ENCODE results near the gene TIMM10B. TPM values are rescaled to one million over a fixed set of nuclear protein-coding genes. Genes with fewer than 3 reads are reported as not detected.

Gene TIMM10B
- total RNA-seq, 1 donor from 2014 or later = 31.2 TPM

DNA sequence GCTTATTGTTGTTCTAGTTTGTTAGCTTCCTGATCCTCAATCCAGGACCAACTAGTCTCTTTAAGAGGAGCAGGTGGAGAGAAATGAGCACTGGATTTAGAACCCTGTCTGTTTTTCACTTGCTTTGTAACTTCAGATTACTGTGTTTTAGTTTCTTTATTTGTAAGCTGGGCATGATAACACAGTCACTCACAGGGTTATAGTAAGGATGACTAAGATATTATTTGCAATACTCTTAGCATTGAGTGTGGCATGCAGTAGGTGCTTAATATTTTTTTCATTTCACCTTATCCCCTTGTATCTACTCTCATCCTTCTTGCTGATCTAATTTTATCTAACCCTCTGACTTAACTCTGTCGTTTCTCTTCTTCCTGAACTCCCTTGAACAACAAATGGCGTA, 49.5 kb downstream of the TIMM10B start:
- DNase-seq (ENCODE audit: extremely low spot score, unreplicated experiment) = no peak
- Mint-ChIP-seq H3K4me3 (no peak overlapping the region), H3K27me3 (no peaks in the 10 kb centered on the region), H3K36me3 (peaks cover 4% of the 10 kb centered on the region), H3K9me3 (no peaks in the 10 kb centered on the region), H3K27ac (no peak overlapping the region), H3K4me1 (ENCODE audit: unreplicated experiment) (no peaks in the 10 kb centered on the region)
- TF ChIP-seq CTCF (conservative IDR thresholded peaks at IDR 0.05) = no peak

- no peak overlapping the region for H3K27ac Mint-ChIP-seq
These were observed 50.0 kb downstream of the TIMM10B start for GRCh38 chr11:6531267-6531752.

More at GRCh38 chr11:6531267-6531752, 50.0 kb downstream of the TIMM10B start:
- H3K27me3 Mint-ChIP-seq = no peaks in the 10 kb centered on the region
- H3K4me3 Mint-ChIP-seq = no peak overlapping the region
- no peaks in the 10 kb centered on the region for H3K9me3 Mint-ChIP-seq
- DNase-seq (ENCODE audit: extremely low spot score, unreplicated experiment) = no peak
- peak; percentile 85 for TF ChIP-seq CTCF (conservative IDR thresholded peaks at IDR 0.05)
- no peaks in the 10 kb centered on the region for H3K4me1 Mint-ChIP-seq (ENCODE audit: unreplicated experiment)
- H3K36me3 Mint-ChIP-seq = peaks cover 4% of the 10 kb centered on the region

Other genes starting within 250 kb of the TIMM10B start
- gene FHIP1B, start 246.9 kb upstream of the TIMM10B start, total RNA-seq (ENCODE audit: low replicate concordance) = 50.7 and 52.5 TPM in 2 replicates
- 0.62 and 0.68 TPM in 2 replicates for gene CNGA4, start 242.4 kb upstream of the TIMM10B start, total RNA-seq (ENCODE audit: low replicate concordance)
- 0.90 and 1.1 TPM in 2 replicates for gene CCKBR, start 221.7 kb upstream of the TIMM10B start, total RNA-seq (ENCODE audit: low replicate concordance)
- 4.2 and 7.9 TPM in 2 replicates for gene CAVIN3, start 161.0 kb upstream of the TIMM10B start, total RNA-seq (ENCODE audit: low replicate concordance)
- 31.6 and 50.0 TPM in 2 replicates for gene SMPD1, start 91.0 kb upstream of the TIMM10B start, total RNA-seq (ENCODE audit: low replicate concordance)
- gene APBB1, start 62.4 kb upstream of the TIMM10B start, total RNA-seq (ENCODE audit: low replicate concordance) = 38.4 and 61.6 TPM in 2 replicates
- 1.5 and 1.9 TPM in 2 replicates for gene HPX, start 40.5 kb upstream of the TIMM10B start, total RNA-seq (ENCODE audit: low replicate concordance)
- 15.6 and 22.9 TPM in 2 replicates for gene TRIM3, start 7.6 kb upstream of the TIMM10B start, total RNA-seq (ENCODE audit: low replicate concordance)
- 60.9 and 77.3 TPM in 2 replicates for gene ARFIP2, start 170 bp upstream of the TIMM10B start, total RNA-seq (ENCODE audit: low replicate concordance)
- 5.6 and 9.9 TPM in 2 replicates for gene DNHD1, start 15.8 kb downstream of the TIMM10B start, total RNA-seq (ENCODE audit: low replicate concordance)
- gene RRP8, start 122.1 kb downstream of the TIMM10B start, total RNA-seq (ENCODE audit: low replicate concordance) = 19.7 and 23.5 TPM in 2 replicates
- 92.7 and 135 TPM in 2 replicates for gene ILK, start 122.3 kb downstream of the TIMM10B start, total RNA-seq (ENCODE audit: low replicate concordance)
- gene TAF10, start 130.7 kb downstream of the TIMM10B start, total RNA-seq (ENCODE audit: low replicate concordance) = 121 and 130 TPM in 2 replicates
- gene TPP1, start 137.9 kb downstream of the TIMM10B start, total RNA-seq (ENCODE audit: low replicate concordance) = 72.8 and 97.8 TPM in 2 replicates
- gene DCHS1, start 174.3 kb downstream of the TIMM10B start, total RNA-seq (ENCODE audit: low replicate concordance) = 3.9 and 54.9 TPM in 2 replicates
- gene MRPL17, start 201.8 kb downstream of the TIMM10B start, total RNA-seq (ENCODE audit: low replicate concordance) = 46.6 and 67.3 TPM in 2 replicates